ENCODE data around the gene CEP55.

Gene CEP55

DNA sequence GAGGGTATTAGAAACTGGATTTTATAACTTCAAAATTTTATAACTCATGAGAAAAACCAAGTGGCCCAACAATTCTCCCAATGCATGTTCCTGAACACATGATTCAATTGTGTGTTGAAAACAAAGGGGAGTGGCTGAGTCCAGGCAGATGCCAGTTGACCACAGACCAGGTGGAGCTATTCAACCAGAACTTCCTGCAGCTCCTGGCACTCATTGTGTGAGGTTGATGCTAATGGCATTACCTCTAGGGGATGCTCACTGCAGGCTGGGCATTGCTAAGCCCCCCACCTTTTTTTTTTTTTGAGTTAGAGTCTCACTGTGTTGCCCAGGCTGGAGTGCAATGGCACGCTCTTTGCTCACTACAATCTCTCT lies 34.6 kb upstream of the CEP55 start:
- no peak for TF ChIP-seq L3MBTL2 (conservative IDR thresholded peaks at IDR 0.05)
- no peak for TF ChIP-seq ZNF384 (IDR thresholded peaks at IDR 0.05)
- no peak for TF ChIP-seq HDGF (IDR thresholded peaks at IDR 0.05; ENCODE audit: borderline replicate concordance)
- no peak for TF ChIP-seq ELF4 (IDR thresholded peaks at IDR 0.05)
- ChIA-PET CTCF (interaction anchor here (1.3 kb wide), 1 partner anchor 86 kb away, joined by 4 read pairs; no protein-coding TSS in a partner anchor), POLR2A (no interaction called here)
- no peak for DNase-seq (ENCODE audit: extremely low spot score)

DNA sequence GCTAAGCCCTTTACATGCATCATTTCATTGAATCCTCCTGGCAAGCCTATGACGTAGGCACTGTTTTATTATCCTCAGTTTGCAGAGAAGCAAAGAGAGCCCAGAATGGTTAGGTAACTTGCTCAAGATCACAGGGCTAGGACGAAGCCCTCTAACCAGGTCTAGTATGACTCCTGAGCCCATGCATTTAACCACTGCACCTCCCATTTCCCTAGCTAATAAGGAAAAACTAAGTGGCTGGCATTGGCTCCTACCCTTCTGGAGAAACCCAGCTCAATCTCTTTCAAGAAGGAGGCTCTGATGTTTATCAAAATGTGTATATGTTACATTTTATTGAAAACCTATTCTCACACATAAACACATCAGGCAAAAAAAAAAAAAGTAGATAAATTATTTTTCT lies 34.0 kb upstream of the CEP55 start:
- CTCF ChIA-PET = no interaction called here
- DNase-seq (ENCODE audit: extremely low spot score) = no peak
- no peak for TF ChIP-seq CTBP1 (IDR thresholded peaks at IDR 0.05; ENCODE audit: borderline replicate concordance)
- no peak for TF ChIP-seq ZNF384 (IDR thresholded peaks at IDR 0.05)
- no peak for TF ChIP-seq BHLHE40 (IDR thresholded peaks at IDR 0.05; ENCODE audit: borderline replicate concordance)
- no peak for TF ChIP-seq ARNT (IDR thresholded peaks at IDR 0.05)
- no peak for TF ChIP-seq HDGF (IDR thresholded peaks at IDR 0.05; ENCODE audit: borderline replicate concordance)
- TF ChIP-seq LEF1 (IDR thresholded peaks at IDR 0.05; ENCODE audit: borderline replicate concordance) = no peak
- TF ChIP-seq FOXK2 (IDR thresholded peaks at IDR 0.05) = no peak
- no peak for TF ChIP-seq TARDBP (IDR thresholded peaks at IDR 0.05)
- TF ChIP-seq FOXM1 (IDR thresholded peaks at IDR 0.05; ENCODE audit: borderline replicate concordance) = no peak
- TF ChIP-seq SUZ12 (IDR thresholded peaks at IDR 0.05) = no peak
- TF ChIP-seq, protein P1, sequence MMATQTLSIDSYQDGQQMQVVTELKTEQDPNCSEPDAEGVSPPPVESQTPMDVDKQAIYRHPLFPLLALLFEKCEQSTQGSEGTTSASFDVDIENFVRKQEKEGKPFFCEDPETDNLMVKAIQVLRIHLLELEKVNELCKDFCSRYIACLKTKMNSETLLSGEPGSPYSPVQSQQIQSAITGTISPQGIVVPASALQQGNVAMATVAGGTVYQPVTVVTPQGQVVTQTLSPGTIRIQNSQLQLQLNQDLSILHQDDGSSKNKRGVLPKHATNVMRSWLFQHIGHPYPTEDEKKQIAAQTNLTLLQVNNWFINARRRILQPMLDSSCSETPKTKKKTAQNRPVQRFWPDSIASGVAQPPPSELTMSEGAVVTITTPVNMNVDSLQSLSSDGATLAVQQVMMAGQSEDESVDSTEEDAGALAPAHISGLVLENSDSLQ (IDR thresholded peaks at IDR 0.05) = no peak
- no peak for TF ChIP-seq SP1 (IDR thresholded peaks at IDR 0.05)
- TF ChIP-seq NFRKB (IDR thresholded peaks at IDR 0.05) = no peak
- TF ChIP-seq ELF4 (IDR thresholded peaks at IDR 0.05) = no peak
- POLR2A ChIA-PET = no interaction called here

DNA sequence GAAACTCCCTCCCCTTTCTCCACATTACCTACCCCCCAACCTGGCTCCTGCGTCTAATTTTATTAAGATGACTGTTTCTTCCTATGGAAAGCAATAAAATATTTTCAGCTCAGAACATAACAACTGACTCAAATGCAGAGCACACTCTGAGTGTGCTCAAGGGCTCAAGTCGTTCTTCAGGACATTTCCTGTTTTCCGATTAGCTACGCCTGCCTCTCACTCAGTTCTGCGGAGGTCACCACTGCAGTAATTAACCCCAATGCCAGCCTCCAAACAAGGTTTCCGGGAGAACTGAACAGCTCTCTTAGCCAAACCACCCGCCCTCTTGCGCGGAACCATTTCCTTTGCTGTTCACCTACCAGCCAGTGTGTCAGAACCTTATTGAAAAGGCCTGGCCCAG lies 33.5 kb upstream of the CEP55 start:
- POLR2A ChIA-PET = no interaction called here
- no peak for TF ChIP-seq ELF4 (IDR thresholded peaks at IDR 0.05)
- TF ChIP-seq, protein P1 (IDR thresholded peaks at IDR 0.05) = peak; percentile 72
- DNase-seq (ENCODE audit: extremely low spot score) = no peak
- CTCF ChIA-PET = no interaction called here

DNA sequence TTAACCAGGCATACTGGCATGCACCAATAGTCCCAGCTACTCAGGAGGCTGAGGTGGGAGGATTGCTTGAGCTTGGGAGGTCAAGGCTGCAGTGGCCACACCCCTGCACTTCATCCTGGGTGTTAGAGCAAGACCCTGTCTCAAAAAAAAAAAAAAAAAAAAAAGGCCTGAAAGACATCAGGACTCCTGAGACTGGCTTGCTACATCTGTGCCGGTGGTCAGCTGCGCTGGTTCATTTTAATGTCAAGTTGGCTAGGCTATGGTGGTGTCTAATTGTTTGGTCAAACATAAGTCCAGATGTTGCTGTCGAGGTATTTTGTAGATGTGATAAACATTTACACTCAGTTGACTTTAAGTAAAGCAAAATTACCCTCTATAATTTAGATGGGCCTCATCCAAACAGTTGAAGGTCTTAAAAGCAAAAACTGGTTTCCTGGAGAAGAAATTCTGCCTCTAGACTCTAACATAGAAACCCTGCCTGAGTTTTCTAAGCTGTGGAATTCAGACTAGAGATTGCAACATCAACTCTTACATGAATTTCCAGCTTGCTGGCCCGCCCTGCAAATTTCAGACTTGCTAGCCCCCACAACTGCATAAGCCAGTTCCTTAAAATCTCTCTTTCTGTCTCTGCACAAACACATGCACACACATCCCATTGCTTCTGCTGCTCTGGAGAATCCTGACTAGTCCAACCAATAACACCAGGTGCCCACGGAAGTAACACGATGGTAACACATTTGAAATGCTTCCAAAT lies 32.5 kb upstream of the CEP55 start:
- POLR2A ChIA-PET = no interaction called here
- CTCF ChIA-PET = interaction anchor here (0.9 kb wide), 1 partner anchor 87 kb away, joined by 3 read pairs; no protein-coding TSS in a partner anchor
- no peak for DNase-seq (ENCODE audit: extremely low spot score)
- TF ChIP-seq SP1 (IDR thresholded peaks at IDR 0.05) (no peak), TARDBP (IDR thresholded peaks at IDR 0.05) (no peak), CTBP1 (IDR thresholded peaks at IDR 0.05; ENCODE audit: borderline replicate concordance) (no peak), ELF4 (IDR thresholded peaks at IDR 0.05) (no peak), BHLHE40 (IDR thresholded peaks at IDR 0.05; ENCODE audit: borderline replicate concordance) (no peak), ARNT (IDR thresholded peaks at IDR 0.05) (no peak), FOXM1 (IDR thresholded peaks at IDR 0.05; ENCODE audit: borderline replicate concordance) (no peak), ZNF384 (IDR thresholded peaks at IDR 0.05) (no peak), NFRKB (IDR thresholded peaks at IDR 0.05) (no peak), LEF1 (IDR thresholded peaks at IDR 0.05; ENCODE audit: borderline replicate concordance) (no peak), L3MBTL2 (conservative IDR thresholded peaks at IDR 0.05) (no peak), HDGF (IDR thresholded peaks at IDR 0.05; ENCODE audit: borderline replicate concordance) (no peak), SUZ12 (IDR thresholded peaks at IDR 0.05) (no peak), FOXK2 (IDR thresholded peaks at IDR 0.05) (no peak), FOXA1 (IDR thresholded peaks at IDR 0.05) (no peak)
- TF ChIP-seq, protein P1 (IDR thresholded peaks at IDR 0.05) = no peak

DNA sequence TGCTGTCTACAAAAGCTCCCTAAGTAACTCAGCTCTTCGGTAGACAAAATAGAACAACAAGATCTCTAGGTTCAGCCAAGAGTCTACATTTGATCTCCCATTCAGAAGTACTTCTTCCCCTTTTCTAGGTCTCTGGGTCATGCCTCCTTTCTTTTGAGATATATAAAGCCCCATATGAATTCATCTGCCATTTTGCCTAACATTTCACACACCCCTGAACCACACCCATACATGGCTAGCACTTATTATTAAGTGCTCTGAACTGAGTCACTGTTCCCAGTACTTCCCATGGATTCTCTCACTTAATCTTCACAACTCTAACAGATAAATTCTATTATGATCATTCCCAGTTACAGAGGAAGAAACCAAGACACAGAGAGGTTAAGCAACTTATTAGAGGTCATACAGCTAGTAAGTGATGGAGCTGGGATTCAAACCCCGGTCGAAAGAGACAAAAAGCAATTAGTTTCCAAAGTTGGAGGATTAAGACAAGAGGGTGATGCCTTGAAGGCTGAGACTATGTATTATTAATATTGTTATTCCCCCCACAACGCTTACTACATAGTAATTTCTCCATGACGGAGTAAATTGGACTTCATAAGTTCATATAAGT lies 31.5 kb upstream of the CEP55 start:
- ChIA-PET CTCF (interaction anchor here (0.6 to 2.3 kb wide), 2 partner anchors 17 to 215 kb away, joined by 3 to 7 read pairs; partner anchors contain the start of gene MYOF), POLR2A (no interaction called here)
- TF ChIP-seq, protein P1 (IDR thresholded peaks at IDR 0.05) = no peak
- no peak for TF ChIP-seq TARDBP (IDR thresholded peaks at IDR 0.05)
- no peak for TF ChIP-seq SUZ12 (IDR thresholded peaks at IDR 0.05)
- no peak for DNase-seq (ENCODE audit: extremely low spot score)
